MM.1S (cell line): Measurements from ENCODE around the gene PARVA.

Experiments used
- DNase-seq: peaks from one replicate; pipeline ENCODE4 v3.0.0-alpha.2; 2015
- H2AFZ ChIP-seq: fragments of 300-600 bp; sonication (generic); 2 replicates; pipeline ENCODE4 v1.6.0; 2016; ENCODE audit warnings: antibody characterized with exemption, low read length
- H3F3A ChIP-seq: fragments of 300-600 bp; sonication (generic); 2 replicates; pipeline ENCODE4 v1.6.1; 2016; ENCODE audit warnings: mild to moderate bottlenecking, antibody characterized with exemption, low read length, moderate library complexity, mixed read lengths; ENCODE audit not compliant: insufficient read depth
- H3K27ac ChIP-seq: fragments of 300-600 bp; sonication (generic); 2 replicates; pipeline ENCODE4 v1.5.1; 2016; ENCODE audit warnings: mild to moderate bottlenecking, low read length
- H3K27me3 ChIP-seq: fragments of 300-600 bp; sonication (generic); replicated peaks from 2 replicates; pipeline ENCODE4 v1.6.0; 2016; ENCODE audit warnings: low read length; ENCODE audit not compliant: insufficient read depth
- H3K36me3 ChIP-seq: fragments of 300-600 bp; sonication (generic); replicated peaks from 2 replicates; pipeline ENCODE4 v1.6.1; 2016; ENCODE audit warnings: mild to moderate bottlenecking, low read length, mixed read lengths; ENCODE audit not compliant: insufficient read depth
- H3K4me1 ChIP-seq: fragments of 300-600 bp; sonication (generic); 2 replicates; pipeline ENCODE4 v1.6.1; 2016; ENCODE audit warnings: low read length, mixed read lengths
- H3K4me2 ChIP-seq: fragments of 300-600 bp; sonication (generic); 2 replicates; pipeline ENCODE4 v1.6.0; 2016; ENCODE audit warnings: low read depth, low read length
- H3K4me3 ChIP-seq: fragments of 300-600 bp; sonication (generic); 2 replicates; pipeline ENCODE4 v1.5.1; 2016; ENCODE audit warnings: low read length, mixed read lengths
- H3K79me2 ChIP-seq: fragments of 300-600 bp; sonication (generic); 2 replicates; pipeline ENCODE4 v1.6.1; 2016; ENCODE audit warnings: mixed run types, low read length, mixed read lengths
- H3K9ac ChIP-seq: fragments of 300-600 bp; sonication (generic); 2 replicates; pipeline ENCODE4 v1.6.1; 2016; ENCODE audit warnings: low read length, mixed read lengths
- H3K9me2 ChIP-seq: fragments of 300-600 bp; sonication (generic); replicated peaks from 2 replicates; pipeline ENCODE4 v1.6.1; 2016; ENCODE audit warnings: mild to moderate bottlenecking, low read length, mixed read lengths; ENCODE audit not compliant: insufficient read depth
- H3K9me3 ChIP-seq: fragments of 300-600 bp; sonication (generic); replicated peaks from 2 replicates; pipeline ENCODE4 v1.6.1; 2016; ENCODE audit warnings: mild to moderate bottlenecking, low read length, mixed read lengths; ENCODE audit not compliant: insufficient read depth
- H4K20me1 ChIP-seq: fragments of 300-600 bp; sonication (generic); 2 replicates; pipeline ENCODE4 v1.6.1; 2016; ENCODE audit warnings: mild to moderate bottlenecking, low read length, moderate library complexity, mixed read lengths; ENCODE audit not compliant: insufficient read depth
- EZH2 ChIP-seq: fragments of 300-600 bp; sonication (generic); optimal IDR thresholded peaks from 2 replicates; pipeline ENCODE3; 2017; ENCODE audit warnings: low read depth, mild to moderate bottlenecking, antibody characterized with exemption, low read length, mixed read lengths
- EZH2phosphoT487 ChIP-seq: fragments of 300-600 bp; sonication (generic); IDR thresholded peaks from 2 replicates; pipeline ENCODE4 v1.6.1; 2018; ENCODE audit warnings: antibody characterized with exemption, low read length
- TF ChIP-seq, protein P1 (sequence below): fragments of 300-600 bp; sonication (generic); IDR thresholded peaks from 2 replicates; pipeline ENCODE4 v1.5.1; 2016; ENCODE audit warnings: antibody characterized with exemption, low read length, mixed read lengths

The PARVA gene

DNA sequence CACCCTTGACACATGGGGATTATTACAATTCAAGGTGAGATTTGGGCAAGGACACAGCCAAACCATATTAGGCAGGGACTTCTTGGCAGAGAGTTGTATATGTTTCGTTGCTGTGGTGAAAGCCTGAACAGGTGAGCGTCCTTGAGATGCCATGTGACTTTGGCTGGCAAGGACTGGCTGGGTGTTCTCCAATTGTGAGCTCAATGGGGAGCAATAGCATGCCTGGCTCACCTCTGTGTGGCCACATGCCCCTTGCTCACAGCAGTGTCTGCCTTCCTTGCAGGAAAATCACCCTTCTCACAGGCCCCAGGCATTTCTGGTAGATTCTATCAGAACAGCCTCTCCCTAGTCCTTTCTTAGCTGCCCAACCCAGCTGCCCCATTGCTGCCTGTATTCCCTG, 105.5 kb downstream of the PARVA start:
- Histone ChIP-seq H3K9ac (no peak overlapping the region), H2AFZ (no peak overlapping the region), H3K36me3 (no peaks in the 10 kb centered on the region), H3K4me3 (no peak overlapping the region), H3K4me1 (peaks cover 15% of the 10 kb centered on the region), H3K4me2 (no peak overlapping the region), H3K27ac (no peak overlapping the region), H4K20me1 (no peaks in the 10 kb centered on the region), H3K9me2 (no peaks in the 10 kb centered on the region), H3K27me3 (no peaks in the 10 kb centered on the region), H3K9me3 (no peaks in the 10 kb centered on the region), H3K79me2 (no peaks in the 10 kb centered on the region), H3F3A (no peaks in the 10 kb centered on the region)
- no peak for DNase-seq
- TF ChIP-seq, protein P1, sequence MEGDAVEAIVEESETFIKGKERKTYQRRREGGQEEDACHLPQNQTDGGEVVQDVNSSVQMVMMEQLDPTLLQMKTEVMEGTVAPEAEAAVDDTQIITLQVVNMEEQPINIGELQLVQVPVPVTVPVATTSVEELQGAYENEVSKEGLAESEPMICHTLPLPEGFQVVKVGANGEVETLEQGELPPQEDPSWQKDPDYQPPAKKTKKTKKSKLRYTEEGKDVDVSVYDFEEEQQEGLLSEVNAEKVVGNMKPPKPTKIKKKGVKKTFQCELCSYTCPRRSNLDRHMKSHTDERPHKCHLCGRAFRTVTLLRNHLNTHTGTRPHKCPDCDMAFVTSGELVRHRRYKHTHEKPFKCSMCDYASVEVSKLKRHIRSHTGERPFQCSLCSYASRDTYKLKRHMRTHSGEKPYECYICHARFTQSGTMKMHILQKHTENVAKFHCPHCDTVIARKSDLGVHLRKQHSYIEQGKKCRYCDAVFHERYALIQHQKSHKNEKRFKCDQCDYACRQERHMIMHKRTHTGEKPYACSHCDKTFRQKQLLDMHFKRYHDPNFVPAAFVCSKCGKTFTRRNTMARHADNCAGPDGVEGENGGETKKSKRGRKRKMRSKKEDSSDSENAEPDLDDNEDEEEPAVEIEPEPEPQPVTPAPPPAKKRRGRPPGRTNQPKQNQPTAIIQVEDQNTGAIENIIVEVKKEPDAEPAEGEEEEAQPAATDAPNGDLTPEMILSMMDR: no peak
- TF ChIP-seq EZH2phosphoT487: no peak
- no peak for TF ChIP-seq EZH2

DNA sequence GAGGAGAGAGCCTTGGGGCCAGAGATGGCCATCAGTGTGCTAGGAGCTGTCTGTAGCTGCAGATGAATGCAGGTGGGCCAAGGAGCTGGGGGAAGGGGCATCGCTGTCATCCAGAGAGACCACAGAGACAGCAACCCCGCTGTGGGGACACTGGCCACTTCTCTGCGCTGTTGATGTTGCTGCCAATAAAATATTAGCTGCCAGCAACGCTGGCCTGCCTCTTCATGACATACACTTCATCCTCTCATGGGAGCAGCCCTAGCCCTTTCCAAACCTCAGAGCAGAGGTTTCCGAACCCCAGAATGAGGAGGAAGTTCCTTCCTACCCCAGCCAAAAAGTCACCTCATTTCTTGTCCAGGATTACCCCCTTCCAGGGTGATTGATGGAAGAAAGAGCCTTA, 106.2 kb downstream of the PARVA start:
- Histone ChIP-seq H3K36me3 (no peaks in the 10 kb centered on the region), H3K4me2 (no peak overlapping the region)
- TF ChIP-seq EZH2: no peak
- TF ChIP-seq EZH2phosphoT487: no peak
- TF ChIP-seq, protein P1: no peak

DNA sequence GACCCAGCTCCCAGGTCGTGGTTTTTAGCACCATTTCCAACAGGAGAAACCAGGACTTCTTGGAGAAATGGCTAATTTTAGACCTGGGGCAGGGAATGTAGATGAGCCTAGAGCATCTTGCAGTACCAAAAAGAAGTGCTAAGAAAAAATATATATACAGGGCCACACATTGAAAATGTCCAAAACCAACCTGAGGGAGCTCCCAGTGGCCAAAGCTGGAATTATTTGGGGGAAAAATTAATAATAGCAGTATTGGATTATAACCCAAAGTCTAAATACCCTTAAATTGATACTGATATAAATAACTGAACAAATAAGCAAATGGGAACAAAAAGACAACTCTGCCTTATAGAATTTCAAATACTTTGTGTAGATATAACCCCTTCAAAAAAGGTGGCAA, 108.0 kb downstream of the PARVA start:
- H3K36me3 ChIP-seq: no peaks in the 10 kb centered on the region
- no peak for DNase-seq

More for the DNA sequence above, 106.2 kb downstream of the PARVA start:
- Histone ChIP-seq H3K4me3 (no peak overlapping the region), H3K9ac (no peak overlapping the region), H3K27ac (no peak overlapping the region), H2AFZ (no peak overlapping the region), H3K9me3 (no peaks in the 10 kb centered on the region), H3K79me2 (no peaks in the 10 kb centered on the region), H3F3A (no peaks in the 10 kb centered on the region), H3K9me2 (no peaks in the 10 kb centered on the region), H3K4me1 (peaks cover 15% of the 10 kb centered on the region), H4K20me1 (no peaks in the 10 kb centered on the region), H3K27me3 (no peaks in the 10 kb centered on the region)
- no peak for DNase-seq

More for the DNA sequence above, 108.0 kb downstream of the PARVA start:
- Histone ChIP-seq H2AFZ (no peak overlapping the region), H4K20me1 (no peaks in the 10 kb centered on the region), H3K4me1 (peaks cover 15% of the 10 kb centered on the region), H3K27me3 (no peaks in the 10 kb centered on the region), H3K9me3 (no peaks in the 10 kb centered on the region), H3K9me2 (no peaks in the 10 kb centered on the region), H3K4me2 (no peak overlapping the region), H3K9ac (no peak overlapping the region), H3K4me3 (no peak overlapping the region), H3F3A (no peaks in the 10 kb centered on the region), H3K27ac (no peak overlapping the region), H3K79me2 (no peaks in the 10 kb centered on the region)
- TF ChIP-seq EZH2phosphoT487 (no peak), EZH2 (no peak)
- TF ChIP-seq, protein P1: peak; percentile 36; the same call in 1 of the 2 replicates
